IMR-90 (cell line): ENCODE results near the gene PITX1. TPM values are rescaled to one million over a fixed set of nuclear protein-coding genes. Genes with fewer than 3 reads are reported as not detected.

ENCODE experiments used
- ATAC-seq: fragments of 200-7000 bp; cut with Tn5 transposase; 2 replicates; pipeline ENCODE4 v1.9.1; 2020; ENCODE audit warnings: low read depth, mild to moderate bottlenecking, moderate library complexity
- BruUV-seq: library from RNA; stranded (reverse); fragments of 400-500 nt; replicated peaks from 2 replicates; lab custom pipeline; 2021; lab: Mats Ljungman, UMichigan
- CTCF ChIA-PET: fragments of 300-600 bp; formaldehyde crosslinking; extraction: SDS; loops from one replicate; lab custom pipeline; 2021; ENCODE audit warnings: antibody characterized with exemption; lab: Yijun Ruan, JAX
- POLR2A ChIA-PET: fragments of 300-600 bp; sonication (Branson Sonifier 250); formaldehyde crosslinking; loops from one replicate; lab custom pipeline; 2022; ENCODE audit warnings: antibody characterized with exemption; ENCODE audit not compliant: unreplicated experiment; lab: Charles Lee
- DNase-seq: peaks from one replicate; pipeline ENCODE4 v3.0.0; 2013
- H2AFZ ChIP-seq: replicated peaks from 2 replicates; pipeline ENCODE3; 2013; ENCODE audit warnings: low read length, mild to moderate bottlenecking; ENCODE audit not compliant: poor library complexity
- H2AK5ac ChIP-seq: 2 replicates; pipeline ENCODE4 v1.6.1; 2013; ENCODE audit warnings: low read depth, low read length, inconsistent platforms
- H2AK9ac ChIP-seq: replicated peaks from 2 replicates; pipeline ENCODE3; 2013; ENCODE audit warnings: mild to moderate bottlenecking, low read depth, low read length, moderate library complexity; ENCODE audit not compliant: poor library complexity
- H2BK120ac ChIP-seq: 2 replicates; pipeline ENCODE4 v1.6.1; 2013; ENCODE audit warnings: low read depth, low read length, inconsistent platforms
- H2BK15ac ChIP-seq: 3 replicates; pipeline ENCODE4 v1.6.1; 2013; ENCODE audit warnings: low read depth, low read length, inconsistent platforms
- H2BK20ac ChIP-seq: 2 replicates; pipeline ENCODE4 v1.6.1; 2013; ENCODE audit warnings: low read depth, mild to moderate bottlenecking, inconsistent platforms, low read length, moderate library complexity
- H2BK5ac ChIP-seq: 2 replicates; pipeline ENCODE4 v1.6.1; 2013; ENCODE audit warnings: mild to moderate bottlenecking, low read depth, low read length, inconsistent platforms; ENCODE audit not compliant: poor library complexity, severe bottlenecking
- H3K14ac ChIP-seq: replicated peaks from 2 replicates; pipeline ENCODE4 v1.6.1; 2013; ENCODE audit warnings: low read depth, low read length, inconsistent platforms
- H3K18ac ChIP-seq: 2 replicates; pipeline ENCODE4 v1.6.1; 2013; ENCODE audit warnings: low read depth, low read length, control low read depth
- H3K23ac ChIP-seq: 2 replicates; pipeline ENCODE4 v1.6.1; 2013; ENCODE audit warnings: low read depth, low read length, inconsistent platforms
- H3K27ac ChIP-seq: 2 replicates; pipeline ENCODE4 v1.5.1; 2013; ENCODE audit warnings: mild to moderate bottlenecking, control low read depth, low read length; ENCODE audit not compliant: insufficient read depth
- H3K27me3 ChIP-seq: 2 replicates; pipeline ENCODE4 v1.6.1; 2013; ENCODE audit warnings: low read length; ENCODE audit not compliant: control insufficient read depth, insufficient read depth
- H3K36me3 ChIP-seq: 2 replicates; pipeline ENCODE4 v1.6.1; 2013; ENCODE audit warnings: low read length, mixed read lengths; ENCODE audit not compliant: control insufficient read depth, insufficient read depth
- H3K4ac ChIP-seq: 2 replicates; pipeline ENCODE4 v1.6.1; 2013; ENCODE audit warnings: low read depth, low read length, inconsistent platforms
- H3K4me1 ChIP-seq: 2 replicates; pipeline ENCODE4 v1.6.1; 2013; ENCODE audit warnings: low read length, mixed read lengths; ENCODE audit not compliant: control insufficient read depth, insufficient read depth
- H3K4me2 ChIP-seq: 2 replicates; pipeline ENCODE4 v1.6.1; 2013; ENCODE audit warnings: low read depth, mild to moderate bottlenecking, control low read depth, low read length, moderate library complexity
- H3K4me3 ChIP-seq: 2 replicates; pipeline ENCODE4 v1.5.1; 2013; ENCODE audit warnings: low read depth, mild to moderate bottlenecking, control low read depth, low read length, moderate library complexity; ENCODE audit not compliant: insufficient read depth
- H3K56ac ChIP-seq: 2 replicates; pipeline ENCODE4 v1.6.1; 2013; ENCODE audit warnings: low read length, inconsistent platforms; ENCODE audit not compliant: insufficient read depth; ENCODE audit errors: extremely low read depth
- H3K79me1 ChIP-seq, 2 experiments: 2 replicates each; pipeline ENCODE4 v1.6.1; 2013; ENCODE audit warnings: low read length in 2 of 2, inconsistent platforms in 1 of 2, low read depth in 1 of 2
- H3K9ac ChIP-seq: 2 replicates; pipeline ENCODE4 v1.6.1; 2013; ENCODE audit warnings: low read depth, low read length, control low read depth
- H3K9me1 ChIP-seq: 2 replicates; pipeline ENCODE4 v1.6.1; 2013; ENCODE audit warnings: low read length, inconsistent platforms; ENCODE audit not compliant: insufficient read depth
- H3K9me3 ChIP-seq: 2 replicates; pipeline ENCODE4 v1.6.1; 2013; ENCODE audit warnings: low read length; ENCODE audit not compliant: control insufficient read depth, insufficient read depth
- H4K20me1 ChIP-seq: 2 replicates; pipeline ENCODE4 v1.6.1; 2013; ENCODE audit warnings: low read length, inconsistent platforms; ENCODE audit not compliant: insufficient read depth
- H4K5ac ChIP-seq: 2 replicates; pipeline ENCODE4 v1.6.1; 2013; ENCODE audit warnings: mild to moderate bottlenecking, low read depth, low read length, control low read depth
- H4K8ac ChIP-seq, 2 experiments: 2 replicates each; pipeline ENCODE4 v1.6.1; 2013; ENCODE audit warnings: low read depth in 2 of 2, low read length in 2 of 2, control low read depth in 1 of 2, inconsistent platforms in 1 of 2
- H4K91ac ChIP-seq: 2 replicates; pipeline ENCODE4 v1.6.1; 2013; ENCODE audit warnings: low read depth, low read length, inconsistent platforms; ENCODE audit not compliant: insufficient read depth
- BHLHE40 ChIP-seq: fragments of 150-350 bp; IDR thresholded peaks from 2 replicates; pipeline ENCODE4 v1.6.1; 2016; ENCODE audit warnings: mild to moderate bottlenecking, low read depth, low read length
- FOS ChIP-seq: fragments of 150-350 bp; IDR thresholded peaks from 2 replicates; pipeline ENCODE4 v1.6.1; 2016; ENCODE audit warnings: low read depth, low read length
- WGBS, 2 experiments: methylation state at CpG; one replicate each; pipeline versions ENCODE4 v1.1.5 to v1.1.7; 2013; ENCODE audit warnings: missing lambda C conversion rate in 2 of 2; ENCODE audit not compliant: insufficient read length in 1 of 2; ENCODE audit errors: extremely low coverage in 2 of 2; 5-methylcytosine and 5-hydroxymethylcytosine counted together
- dilution Hi-C: fragments of 300-500 bp; cut with HindIII; formaldehyde crosslinking; loops from one replicate; pipeline ENCODE4 v1.14.3; 2018; ENCODE audit warnings: low sequenced_read_pairs; ENCODE audit not compliant: unreplicated experiment
- in situ Hi-C: fragments of 300-500 bp; cut with MboI; formaldehyde crosslinking; loops from 3 replicates; pipeline ENCODE4 v1.14.3; 2019; ENCODE audit warnings: low sequenced_read_pairs, inconsistent platforms, mixed read lengths
- intact Hi-C: fragments of 100-400 bp; cut with micrococcal nuclease; formaldehyde crosslinking; loops from 2 replicates; pipeline ENCODE4 v1.10.0; 2022
- polyA plus RNA-seq, 3 experiments: library from polyadenylated mRNA; depleted of rRNA; stranded (reverse); fragments of >200 nt; gene quantifications; 2 replicates each; pipeline ENCODE4 v1.2.3, GENCODE V29; 2012; ENCODE audit warnings: low replicate concordance in 1 of 3
- total RNA-seq: library from RNA; depleted of rRNA; stranded (reverse); fragments of >200 nt; gene quantifications from 2 replicates; pipeline ENCODE4 v1.2.3, GENCODE V29; 2012
- TF ChIP-seq, protein P1 (sequence below): fragments of 150-350 bp; IDR thresholded peaks from 2 replicates; pipeline ENCODE4 v1.6.1; 2016; ENCODE audit warnings: low read depth, mild to moderate bottlenecking, low read length, moderate library complexity, borderline replicate concordance
- TF ChIP-seq, protein P2 (sequence below): fragments of 150-350 bp; IDR thresholded peaks from 2 replicates; pipeline ENCODE4 v1.6.1; 2017; ENCODE audit warnings: mild to moderate bottlenecking, antibody characterized with exemption, low read length, low read depth

The PITX1 gene
- total and polyA plus RNA-seq, 2 of the 4 experiments (the other 2 are of a cell fraction): 10.4 to 29.8 TPM

DNA sequence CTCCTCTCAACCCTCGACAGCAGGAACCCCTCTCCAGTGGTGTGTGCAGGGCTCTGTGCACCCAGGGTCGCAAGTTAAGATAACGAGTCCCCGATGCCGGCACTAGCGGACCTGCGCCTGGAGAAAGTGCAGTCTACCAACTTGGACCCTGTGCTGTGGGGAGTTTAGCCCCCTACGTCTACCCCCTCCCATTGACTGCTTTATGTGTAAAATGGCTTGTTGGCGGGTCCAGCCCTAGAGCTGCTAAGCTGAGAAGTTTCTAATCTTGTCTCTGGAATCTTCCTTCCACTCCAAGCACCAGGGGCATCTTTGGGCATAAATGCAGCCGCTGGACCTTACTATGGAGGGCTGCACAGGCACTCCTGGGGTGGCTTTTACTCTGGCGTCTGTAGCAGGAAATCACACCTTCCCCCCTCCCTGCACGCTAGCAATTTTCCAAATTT, 7.1 kb upstream of the PITX1 start:
- DNase-seq (no peak), ATAC-seq (no peak)
- H4K91ac ChIP-seq: no peak overlapping the region
- H4K20me1 ChIP-seq: 0 out of 2 replicates have a peak, but pooled peaks cover 3% of the 10 kb centered on the region
- TF ChIP-seq, protein P1, sequence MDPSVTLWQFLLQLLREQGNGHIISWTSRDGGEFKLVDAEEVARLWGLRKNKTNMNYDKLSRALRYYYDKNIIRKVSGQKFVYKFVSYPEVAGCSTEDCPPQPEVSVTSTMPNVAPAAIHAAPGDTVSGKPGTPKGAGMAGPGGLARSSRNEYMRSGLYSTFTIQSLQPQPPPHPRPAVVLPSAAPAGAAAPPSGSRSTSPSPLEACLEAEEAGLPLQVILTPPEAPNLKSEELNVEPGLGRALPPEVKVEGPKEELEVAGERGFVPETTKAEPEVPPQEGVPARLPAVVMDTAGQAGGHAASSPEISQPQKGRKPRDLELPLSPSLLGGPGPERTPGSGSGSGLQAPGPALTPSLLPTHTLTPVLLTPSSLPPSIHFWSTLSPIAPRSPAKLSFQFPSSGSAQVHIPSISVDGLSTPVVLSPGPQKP: no peak
- TF ChIP-seq, protein P2, sequence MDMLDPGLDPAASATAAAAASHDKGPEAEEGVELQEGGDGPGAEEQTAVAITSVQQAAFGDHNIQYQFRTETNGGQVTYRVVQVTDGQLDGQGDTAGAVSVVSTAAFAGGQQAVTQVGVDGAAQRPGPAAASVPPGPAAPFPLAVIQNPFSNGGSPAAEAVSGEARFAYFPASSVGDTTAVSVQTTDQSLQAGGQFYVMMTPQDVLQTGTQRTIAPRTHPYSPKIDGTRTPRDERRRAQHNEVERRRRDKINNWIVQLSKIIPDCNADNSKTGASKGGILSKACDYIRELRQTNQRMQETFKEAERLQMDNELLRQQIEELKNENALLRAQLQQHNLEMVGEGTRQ: no peak
- TF ChIP-seq FOS (no peak), BHLHE40 (no peak)
- H4K8ac ChIP-seq: no peak overlapping the region
- WGBS, 2 experiments: no CpG with 5 or more reads among the region's 12 CpGs
- 0 out of 2 replicates have a peak, but pooled peaks cover 5% of the 10 kb centered on the region for H3K9me1 ChIP-seq
- in situ Hi-C loops: no loop called here
- H3K36me3 ChIP-seq: peaks cover 2% of the 10 kb centered on the region; the same call in 1 of the 2 replicates
- H2BK5ac ChIP-seq: no peak overlapping the region
- H2BK120ac ChIP-seq: no peak overlapping the region
- no peak overlapping the region for H3K9ac ChIP-seq
- no peak overlapping the region for H3K4me2 ChIP-seq
- no peak overlapping the region for H3K27ac ChIP-seq
- CTCF ChIA-PET: no interaction called here
- H2BK15ac ChIP-seq: no peak overlapping the region
- BruUV-seq: no TSS peak
- H2AK9ac ChIP-seq: no peak overlapping the region
- H3K14ac ChIP-seq: no peak overlapping the region
- H3K4me3 ChIP-seq: no peak overlapping the region
- no peak overlapping the region for H3K23ac ChIP-seq
- no peak overlapping the region for H2BK20ac ChIP-seq
- POLR2A ChIA-PET: no interaction called here
- H3K4me1 ChIP-seq: no peaks in the 10 kb centered on the region; the same call in 1 of the 2 replicates
- no peak overlapping the region for H3K18ac ChIP-seq
- H3K9me3 ChIP-seq: peaks cover 11% of the 10 kb centered on the region; the same call in 1 of the 2 replicates
- H3K4ac ChIP-seq: no peak overlapping the region
- no peak overlapping the region for H2AFZ ChIP-seq
- H3K56ac ChIP-seq: no peak overlapping the region
- no peak overlapping the region for H2AK5ac ChIP-seq
- H3K27me3 ChIP-seq: peaks cover 70% of the 10 kb centered on the region
- intact Hi-C loops: no loop called here
- dilution Hi-C loops: no loop called here
- H3K79me1 ChIP-seq: no peaks in the 10 kb centered on the region
- no peak overlapping the region for H4K5ac ChIP-seq
